Activated T-helper 1 cell treated with anti-CD3 and anti-CD28 coated beads, Interleukin-12 subunit alpha, Interleukin-12 subunit beta, Interleukin-2, Interleukin-4 antibody, amounts not matched to agents 30 ng/mL and 10 ng/mL and 1 ng/mL, durations not matched to agents 14 hours and 24 hours and 36 hours (primary cell): ENCODE measurements around the gene ZFP36L1. TPM values are rescaled to one million over a fixed set of nuclear protein-coding genes. Genes with fewer than 3 reads are reported as not detected.
A peak's percentile ranks its signal among the peaks of the same experiment; 100 is the strongest.

Experiments used
- DNase-seq: peaks from one replicate; pipeline ENCODE4 v3.0.0; 2021; ENCODE audit warnings: low spot score
- H3K27ac Mint-ChIP-seq: one replicate; pipeline ENCODE4 v1.8.0; 2021; ENCODE audit warnings: mild to moderate bottlenecking, mixed read lengths
- H3K27me3 Mint-ChIP-seq: one replicate; pipeline ENCODE4 v1.8.0; 2022; ENCODE audit warnings: mild to moderate bottlenecking, moderate library complexity, mixed read lengths; ENCODE audit not compliant: insufficient read depth
- H3K36me3 Mint-ChIP-seq: one replicate; pipeline ENCODE4 v1.8.0; 2021; ENCODE audit warnings: low read depth, mixed read lengths
- H3K4me1 Mint-ChIP-seq: one replicate; pipeline ENCODE4 v1.8.0; 2021; ENCODE audit warnings: low read depth, mixed read lengths
- H3K4me3 Mint-ChIP-seq: one replicate; pipeline ENCODE4 v1.8.0; 2021; ENCODE audit warnings: mild to moderate bottlenecking, moderate library complexity, mixed read lengths
- H3K9me3 Mint-ChIP-seq: one replicate; pipeline ENCODE4 v1.8.0; 2021; ENCODE audit warnings: mixed read lengths
- intact Hi-C: fragments of 100-400 bp; cut with micrococcal nuclease; formaldehyde crosslinking; loops from one replicate; pipeline ENCODE4 v1.15.1; 2024
- total RNA-seq: library from RNA; stranded (reverse); gene quantifications from 2 replicates; pipeline ENCODE4 v1.2.3, GENCODE V29; 2022

The ZFP36L1 gene
- total RNA-seq, 1 donor from 2014 or later: 149 TPM

DNA sequence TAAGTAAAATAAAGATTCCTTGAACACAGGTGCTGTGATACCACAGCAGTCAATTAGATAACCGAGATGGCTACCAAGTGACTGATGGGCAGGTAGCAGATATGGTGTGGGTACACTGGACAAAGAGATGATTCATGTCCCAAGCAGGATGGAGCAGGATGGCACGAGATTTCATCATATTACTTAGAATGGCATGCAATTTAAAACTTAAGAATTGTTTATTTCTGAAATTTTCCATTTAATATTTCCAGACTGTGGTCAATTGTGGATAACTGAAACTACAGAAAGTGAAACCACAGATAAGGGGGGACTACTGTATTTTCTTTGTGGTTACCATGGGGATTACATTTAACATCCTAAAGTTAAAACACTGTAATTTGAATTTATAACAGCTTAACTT is 7.5 kb upstream of the ZFP36L1 start:
- no peak for DNase-seq

DNA sequence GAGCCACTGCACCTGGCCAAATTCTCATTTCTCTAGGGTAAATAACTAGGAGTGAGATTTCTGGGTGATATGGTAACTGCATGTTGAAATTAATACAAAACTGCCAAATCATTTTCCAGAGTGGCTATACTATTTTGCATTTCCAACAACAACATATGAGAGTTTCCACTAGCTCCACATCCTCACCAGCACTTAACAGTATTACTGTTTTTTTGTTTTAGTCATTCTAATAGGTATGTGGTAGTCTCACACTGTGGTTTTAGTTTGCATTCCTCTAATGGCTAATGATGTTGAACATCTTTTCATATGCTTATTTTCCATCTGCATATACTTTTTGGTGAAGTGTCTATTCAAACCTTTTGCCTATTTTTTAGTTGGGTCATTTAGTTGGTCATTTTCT is 5.8 kb upstream of the ZFP36L1 start:
- no peaks in the 10 kb centered on the region for H3K27me3 Mint-ChIP-seq
- H3K36me3 Mint-ChIP-seq: peaks cover 12% of the 10 kb centered on the region
- peaks cover 27% of the 10 kb centered on the region for H3K9me3 Mint-ChIP-seq
- no peak overlapping the region for H3K4me3 Mint-ChIP-seq
- peak overlapping the region; percentile 70 for H3K27ac Mint-ChIP-seq
- intact Hi-C loops: loop anchor here (10.0 kb wide), 3 partner anchors 394 to 1554 kb away; partner anchors contain the start of genes PALS1 and SUSD6
- H3K4me1 Mint-ChIP-seq: peaks cover 45% of the 10 kb centered on the region
- no peak for DNase-seq

More for the DNA sequence above, 7.5 kb upstream of the ZFP36L1 start:
- peaks cover 39% of the 10 kb centered on the region for H3K9me3 Mint-ChIP-seq
- intact Hi-C loops: no loop called here
- peaks cover 12% of the 10 kb centered on the region for H3K36me3 Mint-ChIP-seq
- no peak overlapping the region for H3K27ac Mint-ChIP-seq
- H3K4me1 Mint-ChIP-seq: peaks cover 31% of the 10 kb centered on the region
- no peaks in the 10 kb centered on the region for H3K27me3 Mint-ChIP-seq
- H3K4me3 Mint-ChIP-seq: no peak overlapping the region

DNA sequence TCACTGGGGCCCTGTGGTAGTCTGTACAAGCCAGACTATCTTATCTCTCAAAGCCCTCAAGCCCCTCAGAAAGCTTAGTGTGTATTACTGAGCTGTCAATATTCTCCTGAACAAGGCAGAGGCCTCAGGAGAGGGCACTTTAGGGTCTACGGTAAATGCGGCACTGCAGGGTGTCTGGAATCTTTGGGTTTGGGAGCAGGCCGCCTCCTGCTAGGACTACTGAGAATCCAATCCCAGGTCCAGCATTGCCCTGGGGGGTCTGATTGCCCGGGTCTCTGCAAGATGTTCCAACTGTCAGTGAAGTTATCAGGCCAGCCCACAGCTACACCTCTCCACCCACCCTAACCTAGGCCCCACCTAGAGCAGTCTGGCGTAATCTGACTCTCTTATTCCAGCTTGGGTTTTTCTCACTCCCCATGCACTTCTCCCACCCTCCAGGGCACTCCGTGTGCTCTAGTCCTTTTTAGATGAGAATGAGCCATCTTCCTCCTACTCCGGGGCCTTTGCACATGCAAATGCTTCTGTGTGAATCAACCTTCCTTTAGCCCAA is 4.3 kb upstream of the ZFP36L1 start:
- H3K4me1 Mint-ChIP-seq: peaks cover 48% of the 10 kb centered on the region
- no peak for DNase-seq
- intact Hi-C loops: loop anchor here (10.0 kb wide), 3 partner anchors 392 to 1552 kb away; partner anchors contain the start of genes PALS1 and SUSD6

GRCh38 chr14:68796418-68797101 is 3.7 kb upstream of the ZFP36L1 start:
- peak overlapping the region; percentile 95 for H3K27ac Mint-ChIP-seq
- intact Hi-C loops: loop anchor here (10.0 kb wide), 3 partner anchors 392 to 1552 kb away; partner anchors contain the start of genes PALS1 and SUSD6

More for the DNA sequence above, 4.3 kb upstream of the ZFP36L1 start:
- Mint-ChIP-seq H3K4me3 (peak overlapping the region; percentile 84), H3K9me3 (peaks cover 17% of the 10 kb centered on the region), H3K27me3 (no peaks in the 10 kb centered on the region), H3K36me3 (peaks cover 11% of the 10 kb centered on the region), H3K27ac (peak overlapping the region; percentile 95)

GRCh38 chr14:68795597-68796417 is 2.9 kb upstream of the ZFP36L1 start:
- Mint-ChIP-seq H3K4me3 (peak overlapping the region; percentile 84), H3K27ac (peak overlapping the region; percentile 95), H3K27me3 (no peaks in the 10 kb centered on the region), H3K9me3 (peaks cover 9% of the 10 kb centered on the region), H3K4me1 (peaks cover 51% of the 10 kb centered on the region), H3K36me3 (peaks cover 12% of the 10 kb centered on the region)
- intact Hi-C loops: loop anchor here (2.0 to 10.0 kb wide), 6 partner anchors 15 to 1551 kb away; partner anchors contain the start of genes PALS1, SUSD6 and ZFYVE26
- DNase-seq: peak; percentile 80

More at GRCh38 chr14:68796418-68797101, 3.7 kb upstream of the ZFP36L1 start:
- DNase-seq: no peak
- H3K4me3 Mint-ChIP-seq: peak overlapping the region; percentile 84
- H3K27me3 Mint-ChIP-seq: no peaks in the 10 kb centered on the region
- peaks cover 6% of the 10 kb centered on the region for H3K36me3 Mint-ChIP-seq
- peaks cover 11% of the 10 kb centered on the region for H3K9me3 Mint-ChIP-seq
- H3K4me1 Mint-ChIP-seq: peaks cover 48% of the 10 kb centered on the region

- H3K27ac Mint-ChIP-seq: peak overlapping the region; percentile 100
- H3K4me3 Mint-ChIP-seq: peak overlapping the region; percentile 98
- no peaks in the 10 kb centered on the region for H3K27me3 Mint-ChIP-seq
- H3K36me3 Mint-ChIP-seq: peaks cover 17% of the 10 kb centered on the region
- no peak for DNase-seq
- H3K4me1 Mint-ChIP-seq: peaks cover 52% of the 10 kb centered on the region
- H3K9me3 Mint-ChIP-seq: peaks cover 5% of the 10 kb centered on the region
- intact Hi-C loops: loop anchor here (1.0 to 10.0 kb wide), 11 partner anchors 14 to 1550 kb away; partner anchors contain the start of genes DCAF5, ERH, PALS1 and RDH11
Measured at GRCh38 chr14:68794851-68795596, 2.2 kb upstream of the ZFP36L1 start.

GRCh38 chr14:68794130-68794850 is 1.4 kb upstream of the ZFP36L1 start:
- no peaks in the 10 kb centered on the region for H3K27me3 Mint-ChIP-seq
- peaks cover 24% of the 10 kb centered on the region for H3K36me3 Mint-ChIP-seq
- no peaks in the 10 kb centered on the region for H3K9me3 Mint-ChIP-seq
- peak; percentile 76 for DNase-seq
- peaks cover 51% of the 10 kb centered on the region for H3K4me1 Mint-ChIP-seq
- H3K27ac Mint-ChIP-seq: peak overlapping the region; percentile 100
- H3K4me3 Mint-ChIP-seq: peak overlapping the region; percentile 98
- intact Hi-C loops: loop anchor here (1.0 to 10.0 kb wide), 11 partner anchors 13 to 1549 kb away; partner anchors contain the start of genes DCAF5, ERH, PALS1 and RDH11

- Mint-ChIP-seq H3K4me3 (peak overlapping the region; percentile 98), H3K4me1 (peaks cover 56% of the 10 kb centered on the region), H3K27ac (peak overlapping the region; percentile 100), H3K36me3 (peaks cover 29% of the 10 kb centered on the region), H3K27me3 (no peaks in the 10 kb centered on the region), H3K9me3 (no peaks in the 10 kb centered on the region)
- intact Hi-C loops: loop anchor here (1.0 to 10.0 kb wide), 15 partner anchors 13 to 1549 kb away; partner anchors contain the start of genes DCAF5, ERH, PALS1 and RDH11
- DNase-seq: no peak
Measured at GRCh38 chr14:68793734-68794129, 865 bp upstream of the ZFP36L1 start.

GRCh38 chr14:68792678-68792978 is 239 bp downstream of the ZFP36L1 start:
- no peaks in the 10 kb centered on the region for H3K27me3 Mint-ChIP-seq
- intact Hi-C loops: loop anchor here (2.0 to 10.0 kb wide), 7 partner anchors 360 to 1548 kb away; partner anchors contain the start of genes DCAF5, ERH, PALS1 and RDH11
- H3K27ac Mint-ChIP-seq: peak overlapping the region; percentile 100
- no peak for DNase-seq
- H3K36me3 Mint-ChIP-seq: peaks cover 36% of the 10 kb centered on the region
- H3K9me3 Mint-ChIP-seq: no peaks in the 10 kb centered on the region
- H3K4me1 Mint-ChIP-seq: peaks cover 58% of the 10 kb centered on the region
- H3K4me3 Mint-ChIP-seq: peak overlapping the region; percentile 98

DNA sequence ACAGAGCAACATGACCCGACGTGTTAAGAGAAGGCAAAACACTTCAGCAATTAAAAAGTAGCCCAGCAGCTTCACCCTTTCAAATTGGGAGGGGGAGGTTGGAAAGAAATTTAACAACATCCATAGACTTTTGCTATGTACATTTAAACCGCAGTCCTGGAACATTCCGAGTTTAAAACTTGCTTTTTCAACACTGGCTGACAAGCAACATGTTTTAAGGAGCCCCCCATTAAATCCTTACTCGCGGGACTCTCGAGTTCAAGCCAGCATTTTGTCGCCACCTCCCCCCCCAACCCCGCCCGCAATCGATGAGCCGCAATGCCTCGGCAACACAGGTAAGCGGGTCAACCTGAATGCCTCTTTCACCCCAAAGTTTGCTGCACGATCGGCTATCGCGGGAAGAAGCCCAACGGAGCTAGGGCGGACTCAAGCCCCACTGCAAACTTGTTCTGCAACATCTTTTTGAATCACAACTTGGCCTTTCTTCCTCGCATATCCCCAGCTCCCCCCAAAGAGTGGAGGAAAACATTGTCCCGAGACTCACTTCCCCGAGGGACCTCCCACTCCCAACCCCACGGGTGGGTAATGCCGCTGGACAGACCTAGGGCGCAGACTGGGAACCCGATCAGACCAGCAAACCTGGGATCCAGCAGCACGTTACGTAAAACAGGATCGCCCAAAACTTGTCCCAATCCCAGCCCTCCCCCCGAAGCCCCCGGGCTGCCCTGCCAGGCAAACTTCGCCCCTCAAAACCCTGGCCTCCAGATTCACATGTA is 777 bp downstream of the ZFP36L1 start:
- intact Hi-C loops: loop anchor here (2.0 to 10.0 kb wide), 8 partner anchors 309 to 1547 kb away; partner anchors contain the start of genes DCAF5, ERH, PALS1 and RDH11
- Mint-ChIP-seq H3K27ac (peak overlapping the region; percentile 100), H3K9me3 (no peaks in the 10 kb centered on the region), H3K4me1 (peaks cover 58% of the 10 kb centered on the region), H3K27me3 (no peaks in the 10 kb centered on the region), H3K36me3 (peaks cover 41% of the 10 kb centered on the region), H3K4me3 (peak overlapping the region; percentile 98)
- DNase-seq: no peak
